ENCODE measurements around the gene FBLN1.

Gene FBLN1

DNA sequence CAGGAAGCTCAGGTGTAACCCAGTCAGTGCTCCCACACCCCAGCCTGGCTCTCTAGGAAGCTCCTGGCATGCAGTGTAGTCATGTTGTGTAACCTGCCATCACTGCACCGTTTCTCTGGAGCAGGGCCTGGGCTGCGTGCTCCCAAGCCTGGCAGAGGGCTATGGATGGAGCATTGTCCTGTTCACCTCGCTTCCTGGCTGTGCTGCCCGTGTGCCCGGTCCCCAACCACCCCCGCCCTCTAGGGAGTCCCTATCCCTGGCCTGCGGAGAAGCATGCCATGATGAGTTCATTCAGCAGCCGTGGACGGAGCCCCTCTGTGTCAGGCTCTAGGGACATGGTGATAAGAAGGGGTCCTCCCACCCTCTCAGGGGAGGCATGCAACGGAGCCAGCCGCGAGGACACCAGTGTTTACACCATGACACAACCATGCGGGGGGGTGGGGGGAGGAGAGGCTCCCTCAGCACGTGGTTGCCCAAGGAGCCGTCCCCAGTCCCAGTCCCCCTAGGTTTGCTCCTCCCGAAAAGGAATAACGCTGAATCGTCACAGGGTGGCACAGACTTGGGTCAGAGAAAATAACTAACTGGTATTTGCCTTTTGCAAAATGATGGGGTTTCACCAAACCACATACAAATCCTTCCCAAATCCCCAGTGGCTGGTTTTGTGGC is 73.1 kb downstream of the FBLN1 start:
- H3K27ac ChIP-seq: no peak overlapping the region
- no peak for TF ChIP-seq ZFX (IDR thresholded peaks at IDR 0.05; ENCODE audit: borderline replicate concordance)
- no peak for TF ChIP-seq CTCF (IDR thresholded peaks at IDR 0.05)

- TF ChIP-seq CTCF (IDR thresholded peaks at IDR 0.05) (no peak), ZFX (IDR thresholded peaks at IDR 0.05; ENCODE audit: borderline replicate concordance) (no peak)
- H3K27ac ChIP-seq: no peak overlapping the region
Measured at GRCh38 chr22:45576273-45576625, 73.6 kb downstream of the FBLN1 start.

GRCh38 chr22:45576730-45577464 is 74.2 kb downstream of the FBLN1 start:
- TF ChIP-seq ZFX (IDR thresholded peaks at IDR 0.05; ENCODE audit: borderline replicate concordance) (no peak), CTCF (IDR thresholded peaks at IDR 0.05) (no peak)
- no peak overlapping the region for H3K27ac ChIP-seq

DNA sequence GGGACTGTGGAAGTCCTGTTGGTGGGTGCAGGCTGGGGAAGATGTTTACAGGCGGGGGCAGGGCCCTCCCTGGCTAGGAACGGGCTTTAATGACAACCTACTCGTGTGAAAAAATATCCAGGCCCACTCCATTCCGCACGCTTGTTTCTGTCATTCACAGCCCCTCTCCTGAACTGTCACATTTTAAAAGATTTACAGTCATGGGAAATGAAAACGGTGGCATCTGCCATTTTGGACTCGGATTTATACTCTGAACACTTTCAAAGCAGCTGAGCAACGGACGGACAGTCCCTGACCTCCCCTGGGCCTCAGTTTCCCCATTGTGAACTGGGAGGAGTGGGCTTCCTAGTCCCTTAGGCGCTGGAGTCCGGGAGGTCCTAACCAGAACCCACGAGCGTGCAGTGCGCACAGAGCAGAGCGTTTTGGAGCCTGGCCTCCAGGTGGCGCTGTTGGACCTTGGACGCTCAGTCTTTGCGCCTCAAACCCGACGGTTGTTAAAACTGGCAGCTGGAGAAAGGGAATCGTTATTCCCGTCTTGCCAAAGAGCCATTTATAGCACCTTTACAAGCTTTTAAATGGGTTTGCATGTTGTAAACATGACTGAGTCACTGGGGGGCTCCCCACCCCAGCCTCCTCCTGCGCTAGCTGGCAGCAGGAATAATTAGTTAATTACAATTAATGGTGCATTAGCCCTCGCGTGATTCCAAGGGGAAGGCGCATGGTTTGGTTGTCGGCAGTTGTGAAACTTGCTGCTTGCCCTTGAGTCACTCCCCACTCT is 75.3 kb downstream of the FBLN1 start:
- TF ChIP-seq CTCF (IDR thresholded peaks at IDR 0.05) (peak; percentile 92), ZFX (IDR thresholded peaks at IDR 0.05; ENCODE audit: borderline replicate concordance) (no peak)
- no peak overlapping the region for H3K27ac ChIP-seq

- H3K27ac ChIP-seq: no peak overlapping the region
- no peak for TF ChIP-seq CTCF (IDR thresholded peaks at IDR 0.05)
- TF ChIP-seq ZFX (IDR thresholded peaks at IDR 0.05; ENCODE audit: borderline replicate concordance): no peak
Measured at GRCh38 chr22:45578524-45579147, 76.0 kb downstream of the FBLN1 start.

GRCh38 chr22:45579306-45579705 is 76.6 kb downstream of the FBLN1 start:
- no peak overlapping the region for H3K27ac ChIP-seq
- TF ChIP-seq CTCF (IDR thresholded peaks at IDR 0.05) (no peak), ZFX (IDR thresholded peaks at IDR 0.05; ENCODE audit: borderline replicate concordance) (no peak)
